Measurements from ENCODE around the gene NR4A1. TPM values are rescaled to one million over a fixed set of nuclear protein-coding genes. Genes with fewer than 3 reads are reported as not detected.

Gene NR4A1
- total and polyA plus RNA-seq, 2 of the 13 experiments (the other 11 are each of a cell fraction or from before 2014, with no cell fraction given) = 5.7 to 15.2 TPM

- TF ChIP-seq MNT (IDR thresholded peaks at IDR 0.05) = no peak
- TF ChIP-seq KDM5A (IDR thresholded peaks at IDR 0.05; ENCODE audit: borderline replicate concordance, low read length) = no peak
- no peak for TF ChIP-seq PRPF4 (IDR thresholded peaks at IDR 0.05; ENCODE audit: low read depth, low read length, poor library complexity, severe bottlenecking)
- TF ChIP-seq ZNF224 (CRISPR knock-in tag; IDR thresholded peaks at IDR 0.05) = no peak
- TF ChIP-seq ELF1 (CRISPR knock-in tag; IDR thresholded peaks at IDR 0.05) = peak; percentile 57; the same call in 1 of the 2 replicates
- TF ChIP-seq FOXA3 (CRISPR knock-in tag; IDR thresholded peaks at IDR 0.05) = no peak; the same call in 1 of the 2 replicates
- no peak for TF ChIP-seq PHF5A (CRISPR knock-in tag; IDR thresholded peaks at IDR 0.05; ENCODE audit: low read depth, unreplicated experiment)
- no peak; the same call in 1 of the 2 replicates for TF ChIP-seq KLF13 (CRISPR knock-in tag; IDR thresholded peaks at IDR 0.05)
- no peak for TF ChIP-seq BCLAF1 (IDR thresholded peaks at IDR 0.05)
- TF ChIP-seq ZNF709 (CRISPR knock-in tag; IDR thresholded peaks at IDR 0.05) = no peak
- peak; percentile 64; the same call in 1 of the 2 replicates for TF ChIP-seq SRY (CRISPR knock-in tag; IDR thresholded peaks at IDR 0.05)
- TF ChIP-seq RXRA (CRISPR knock-in tag; IDR thresholded peaks at IDR 0.05) = peak; percentile 43; the same call in 1 of the 2 replicates
- peak; percentile 84 for TF ChIP-seq UBTF (CRISPR knock-in tag; IDR thresholded peaks at IDR 0.05)
- TF ChIP-seq ETV5 (CRISPR knock-in tag; IDR thresholded peaks at IDR 0.05; ENCODE audit: borderline replicate concordance) = no peak
- TF ChIP-seq DDIT3 (CRISPR knock-in tag; IDR thresholded peaks at IDR 0.05) = no peak
- no peak for TF ChIP-seq ZNF550 (CRISPR knock-in tag; IDR thresholded peaks at IDR 0.05; ENCODE audit: borderline replicate concordance)
These were observed at the start of gene NR4A1 (continued) for GRCh38 chr12:52050758-52051541.

Measured in HepG2 (cell line).